ENCODE data around the gene AKR1A1. TPM values are rescaled to one million over a fixed set of nuclear protein-coding genes. Genes with fewer than 3 reads are reported as not detected.
A peak's percentile ranks its signal among the peaks of the same experiment; 100 is the strongest.
"Not testable (repeated sequence)": the region's sequence is repeated elsewhere in the genome, so short reads cannot be mapped to it uniquely, and the experiment has no call there.

The AKR1A1 gene
- polyA plus RNA-seq (2013, experiment 1 of 2; ENCODE audit: insufficient read length), result 114 TPM
- 109 TPM for polyA plus RNA-seq (2013, experiment 2 of 2; ENCODE audit: insufficient read length)

GRCh38 chr1:45550401-45551351 is at the start of gene AKR1A1:
Gene AKR1A1 (plus strand): TSS chr1:45550826. CDS start chr1:45561795, 10,969 bp downstream.
- peak; percentile 87 for DNase-seq

- DNase-seq, result no peak
Measured at GRCh38 chr1:45501505-45501859, 49.1 kb upstream of the AKR1A1 start.

- DNase-seq, result no peak
Measured at GRCh38 chr1:45503462-45504360, 46.9 kb upstream of the AKR1A1 start.

GRCh38 chr1:45507195-45507594 is 43.4 kb upstream of the AKR1A1 start:
- no peak for DNase-seq

- DNase-seq, result no peak
Measured at GRCh38 chr1:45507893-45508292, 42.7 kb upstream of the AKR1A1 start.

- no peak for DNase-seq
Measured at GRCh38 chr1:45508295-45509151, 42.1 kb upstream of the AKR1A1 start.

GRCh38 chr1:45510036-45510971 is 40.3 kb upstream of the AKR1A1 start:
- DNase-seq, result no peak

- no peak for DNase-seq
Measured at GRCh38 chr1:45510972-45511527, 39.6 kb upstream of the AKR1A1 start.

- peak; percentile 57 for DNase-seq
Measured at GRCh38 chr1:45512641-45513054, 38.0 kb upstream of the AKR1A1 start.

GRCh38 chr1:45513532-45514260 is 36.9 kb upstream of the AKR1A1 start:
- DNase-seq, result not testable (repeated sequence)

GRCh38 chr1:45516036-45516435 is 34.6 kb upstream of the AKR1A1 start:
- no peak for DNase-seq

- no peak for DNase-seq
Measured at GRCh38 chr1:45516465-45516864, 34.2 kb upstream of the AKR1A1 start.

- DNase-seq, result not testable (repeated sequence)
Measured at GRCh38 chr1:45518366-45518765, 32.3 kb upstream of the AKR1A1 start.

GRCh38 chr1:45518910-45519309 is 31.7 kb upstream of the AKR1A1 start:
- no peak for DNase-seq

- DNase-seq, result not testable (repeated sequence)
Measured at GRCh38 chr1:45519774-45520173, 30.9 kb upstream of the AKR1A1 start.

GRCh38 chr1:45521413-45522323 is 29.0 kb upstream of the AKR1A1 start, which contains the start of gene PRDX1:
Gene PRDX1 (minus strand): TSS chr1:45521884. CDS start chr1:45519043, 2,841 bp downstream.
- peak; percentile 98 for DNase-seq

GRCh38 chr1:45522324-45523104 is 28.1 kb upstream of the AKR1A1 start:
- DNase-seq, result peak; percentile 41

- DNase-seq, result not testable (repeated sequence)
Measured at GRCh38 chr1:45523516-45523915, 27.1 kb upstream of the AKR1A1 start.
